OCI-LY1 (cell line): ENCODE results near the gene PTPRT.

Experiments used
- EZH2 ChIP-seq: fragments of 200-600 bp; sonication (generic), shearing (Covaris generic); IDR thresholded peaks from 2 replicates; pipeline ENCODE4 v1.8.0; 2017; ENCODE audit warnings: borderline replicate concordance, mixed run types, mild to moderate bottlenecking, antibody characterized with exemption, low read length, moderate library complexity, mixed read lengths
- TF ChIP-seq, protein P1 (sequence below): fragments of 200-600 bp; sonication (generic), shearing (Covaris generic); IDR thresholded peaks from 2 replicates; pipeline ENCODE4 v1.5.1; 2017; ENCODE audit warnings: mild to moderate bottlenecking, antibody characterized with exemption, low read length, moderate library complexity, mixed read lengths

DNA sequence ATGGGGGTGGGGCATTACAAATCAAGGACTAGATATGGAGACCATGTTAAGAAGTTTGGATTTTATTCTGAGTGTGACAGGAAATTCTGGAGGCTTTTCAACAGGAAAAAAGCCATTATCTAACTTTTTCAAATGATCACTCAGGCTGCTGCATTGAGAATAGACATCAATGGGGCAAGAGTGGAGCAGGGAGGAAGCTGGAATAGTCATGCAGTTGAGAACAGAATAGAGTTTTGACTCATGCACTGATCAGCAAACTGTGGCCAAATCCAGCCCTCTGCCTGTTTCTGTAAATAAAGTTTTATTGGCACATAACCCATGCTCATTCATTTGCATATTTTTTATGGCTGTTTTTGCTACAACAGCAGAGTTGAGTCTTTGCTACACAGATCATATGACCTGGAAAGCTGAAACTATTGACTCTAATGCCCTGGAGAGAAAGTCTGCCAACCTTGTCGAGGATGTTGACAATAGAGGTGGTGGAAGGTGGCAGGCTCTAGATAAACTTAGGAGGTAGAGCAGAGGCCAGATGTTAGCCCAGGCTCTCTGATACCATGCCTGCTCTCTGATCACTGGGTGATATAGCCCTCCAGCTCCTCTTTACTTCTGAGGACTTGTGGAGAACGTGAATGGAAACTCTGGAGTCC lies 441.8 kb downstream of the PTPRT start:
- TF ChIP-seq, protein P1, sequence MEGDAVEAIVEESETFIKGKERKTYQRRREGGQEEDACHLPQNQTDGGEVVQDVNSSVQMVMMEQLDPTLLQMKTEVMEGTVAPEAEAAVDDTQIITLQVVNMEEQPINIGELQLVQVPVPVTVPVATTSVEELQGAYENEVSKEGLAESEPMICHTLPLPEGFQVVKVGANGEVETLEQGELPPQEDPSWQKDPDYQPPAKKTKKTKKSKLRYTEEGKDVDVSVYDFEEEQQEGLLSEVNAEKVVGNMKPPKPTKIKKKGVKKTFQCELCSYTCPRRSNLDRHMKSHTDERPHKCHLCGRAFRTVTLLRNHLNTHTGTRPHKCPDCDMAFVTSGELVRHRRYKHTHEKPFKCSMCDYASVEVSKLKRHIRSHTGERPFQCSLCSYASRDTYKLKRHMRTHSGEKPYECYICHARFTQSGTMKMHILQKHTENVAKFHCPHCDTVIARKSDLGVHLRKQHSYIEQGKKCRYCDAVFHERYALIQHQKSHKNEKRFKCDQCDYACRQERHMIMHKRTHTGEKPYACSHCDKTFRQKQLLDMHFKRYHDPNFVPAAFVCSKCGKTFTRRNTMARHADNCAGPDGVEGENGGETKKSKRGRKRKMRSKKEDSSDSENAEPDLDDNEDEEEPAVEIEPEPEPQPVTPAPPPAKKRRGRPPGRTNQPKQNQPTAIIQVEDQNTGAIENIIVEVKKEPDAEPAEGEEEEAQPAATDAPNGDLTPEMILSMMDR = no peak
- no peak for TF ChIP-seq EZH2
